Omental fat pad (tissue), 4 donors: Measurements from ENCODE around the gene SERPINA5. TPM values are rescaled to one million over a fixed set of nuclear protein-coding genes. Genes with fewer than 3 reads are reported as not detected.

ENCODE experiments used
- ATAC-seq: fragments of 150-250 bp; one replicate; pipeline ENCODE4 v1.9.1; 2016; ENCODE audit warnings: mild to moderate bottlenecking, moderate library complexity; ENCODE audit not compliant: low FRiP score
- DNase-seq: peaks from one replicate; pipeline ENCODE4 v3.0.0-alpha.2; 2019; ENCODE audit warnings: low spot score
- total RNA-seq, 4 donors: library from RNA; depleted of rRNA; stranded (reverse); fragments of >200 nt; gene quantifications; one replicate each; pipeline ENCODE4 v1.1.0, GENCODE V29; 2016
- TF ChIP-seq, protein P1 (sequence below), 3 donors: fragments of 450-650 bp; IDR thresholded peaks; one replicate each; pipeline ENCODE4 v1.5.1; 2016 to 2017; ENCODE audit warnings: antibody characterized with exemption in 3 of 3, mild to moderate bottlenecking in 3 of 3, moderate library complexity in 2 of 3

SERPINA5 gene, protein sequence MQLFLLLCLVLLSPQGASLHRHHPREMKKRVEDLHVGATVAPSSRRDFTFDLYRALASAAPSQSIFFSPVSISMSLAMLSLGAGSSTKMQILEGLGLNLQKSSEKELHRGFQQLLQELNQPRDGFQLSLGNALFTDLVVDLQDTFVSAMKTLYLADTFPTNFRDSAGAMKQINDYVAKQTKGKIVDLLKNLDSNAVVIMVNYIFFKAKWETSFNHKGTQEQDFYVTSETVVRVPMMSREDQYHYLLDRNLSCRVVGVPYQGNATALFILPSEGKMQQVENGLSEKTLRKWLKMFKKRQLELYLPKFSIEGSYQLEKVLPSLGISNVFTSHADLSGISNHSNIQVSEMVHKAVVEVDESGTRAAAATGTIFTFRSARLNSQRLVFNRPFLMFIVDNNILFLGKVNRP
- 1 to 10 TPM in 1 of 4 donors, under 1 TPM in 3; 0.24 to 4.3 (median 0.48) TPM for total RNA-seq

DNA sequence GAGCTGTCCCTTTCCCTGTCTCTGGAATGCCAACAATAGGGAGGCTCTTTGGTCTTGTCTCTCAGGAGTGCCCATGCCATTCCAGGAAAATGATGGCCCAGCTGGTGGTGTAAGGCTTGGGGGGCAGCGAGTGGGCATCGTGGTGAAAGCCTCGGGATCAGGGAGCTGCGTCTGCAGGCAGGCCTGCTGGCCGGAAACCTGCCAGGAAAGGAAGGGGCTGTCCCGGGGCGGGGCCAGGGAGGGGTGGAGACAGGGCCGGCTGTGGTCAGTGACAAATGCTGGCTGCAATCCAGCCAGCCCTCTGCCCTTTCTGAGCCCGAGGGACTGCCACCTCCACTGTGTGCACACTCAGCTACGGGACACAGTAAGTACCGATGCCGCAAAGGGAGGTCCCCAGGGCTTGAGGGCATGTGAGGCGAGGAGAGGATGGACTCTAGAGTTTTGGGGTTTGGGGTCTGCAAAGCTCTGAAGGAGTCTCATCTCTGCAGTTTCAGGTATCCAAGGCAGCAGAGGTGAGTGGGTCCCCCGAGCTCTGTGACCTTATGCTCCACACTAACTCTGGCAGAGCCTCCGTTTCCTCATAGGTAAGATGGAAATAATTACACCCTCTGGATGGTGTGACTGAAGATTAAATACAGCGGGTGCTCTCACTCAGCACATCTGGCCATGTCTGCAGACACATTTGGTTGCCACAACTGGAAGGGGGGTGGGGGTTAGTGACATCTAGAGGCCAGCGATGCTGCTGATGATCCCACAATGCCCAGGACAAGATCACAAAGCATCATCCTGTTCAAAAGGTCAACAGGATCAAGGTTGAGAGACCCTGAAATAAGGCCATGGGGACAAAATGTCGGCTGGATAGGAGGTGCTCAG, at the start of gene SERPINA5:
Gene SERPINA5, plus strand, starts transcription at position 300 of the 873 bp plus-strand sequence. CDS start 5,937 bp downstream, outside the sequence.
- no peak for DNase-seq
- TF ChIP-seq, protein P1, sequence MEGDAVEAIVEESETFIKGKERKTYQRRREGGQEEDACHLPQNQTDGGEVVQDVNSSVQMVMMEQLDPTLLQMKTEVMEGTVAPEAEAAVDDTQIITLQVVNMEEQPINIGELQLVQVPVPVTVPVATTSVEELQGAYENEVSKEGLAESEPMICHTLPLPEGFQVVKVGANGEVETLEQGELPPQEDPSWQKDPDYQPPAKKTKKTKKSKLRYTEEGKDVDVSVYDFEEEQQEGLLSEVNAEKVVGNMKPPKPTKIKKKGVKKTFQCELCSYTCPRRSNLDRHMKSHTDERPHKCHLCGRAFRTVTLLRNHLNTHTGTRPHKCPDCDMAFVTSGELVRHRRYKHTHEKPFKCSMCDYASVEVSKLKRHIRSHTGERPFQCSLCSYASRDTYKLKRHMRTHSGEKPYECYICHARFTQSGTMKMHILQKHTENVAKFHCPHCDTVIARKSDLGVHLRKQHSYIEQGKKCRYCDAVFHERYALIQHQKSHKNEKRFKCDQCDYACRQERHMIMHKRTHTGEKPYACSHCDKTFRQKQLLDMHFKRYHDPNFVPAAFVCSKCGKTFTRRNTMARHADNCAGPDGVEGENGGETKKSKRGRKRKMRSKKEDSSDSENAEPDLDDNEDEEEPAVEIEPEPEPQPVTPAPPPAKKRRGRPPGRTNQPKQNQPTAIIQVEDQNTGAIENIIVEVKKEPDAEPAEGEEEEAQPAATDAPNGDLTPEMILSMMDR (IDR thresholded peaks at IDR 0.05) = no peak

DNA sequence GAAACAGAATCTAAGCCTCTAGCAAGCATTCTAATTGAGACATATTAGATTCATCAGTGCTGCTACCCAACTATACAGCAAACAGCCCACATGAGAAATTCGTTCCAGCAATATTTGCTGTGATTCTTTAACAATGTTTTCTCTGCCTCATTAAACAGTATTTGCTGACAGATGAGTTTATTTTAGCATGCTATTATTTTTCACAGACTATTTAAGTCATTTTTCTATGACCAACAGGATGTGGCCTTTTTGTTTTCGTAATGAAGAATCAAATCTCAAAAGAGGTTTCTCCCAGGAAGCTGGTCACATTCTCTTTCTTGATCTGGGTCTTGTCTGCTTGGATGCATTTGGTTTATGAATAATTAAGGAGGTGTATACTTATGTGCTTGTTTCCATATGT, 48.8 kb upstream of the SERPINA5 start:
- no peak for DNase-seq
- TF ChIP-seq, protein P1 (IDR thresholded peaks at IDR 0.05) = no peak
- ATAC-seq = no peak

More for the DNA sequence above, at the start of gene SERPINA5:
- no peak for ATAC-seq

DNA sequence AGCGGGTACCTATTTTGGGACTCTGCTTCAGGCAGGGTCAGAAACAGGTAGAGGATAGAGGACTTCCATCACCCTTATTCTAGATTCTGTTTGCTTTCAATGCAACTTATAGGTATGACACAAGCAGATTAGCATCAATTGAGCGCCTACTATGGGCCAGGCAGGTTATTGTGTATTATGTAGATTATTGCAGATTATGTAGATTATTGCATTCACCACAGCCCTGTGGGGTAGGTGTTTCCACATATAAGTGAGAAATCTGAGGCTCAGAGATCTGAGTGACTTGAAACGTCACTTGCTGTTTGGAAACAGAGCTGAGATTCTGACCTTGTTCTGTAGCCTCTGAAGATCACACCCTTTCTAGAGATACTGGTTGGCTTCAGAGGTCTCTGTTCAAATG, 45.7 kb upstream of the SERPINA5 start:
- ATAC-seq (no peak), DNase-seq (no peak)
- TF ChIP-seq, protein P1 (IDR thresholded peaks at IDR 0.05) = no peak

DNA sequence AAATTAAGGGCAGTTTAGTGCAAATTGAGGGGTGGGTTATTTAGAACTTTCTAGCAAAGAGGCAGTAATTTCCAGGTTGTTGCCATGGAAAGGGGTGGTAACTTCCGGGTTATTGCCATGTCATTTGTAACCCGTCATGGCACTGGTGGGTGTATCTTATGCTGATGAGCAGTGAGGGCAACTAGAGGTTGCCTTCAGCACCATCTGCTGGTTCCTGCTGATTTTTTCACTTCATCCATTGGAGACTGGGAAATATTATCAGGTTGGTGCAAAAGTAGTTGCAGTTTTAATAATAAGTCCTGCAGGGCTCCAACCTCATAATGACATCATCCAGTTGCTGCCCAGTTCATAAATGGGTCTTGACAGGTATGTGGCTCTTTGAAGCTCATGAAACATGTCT, 44.4 kb upstream of the SERPINA5 start:
- TF ChIP-seq, protein P1 (IDR thresholded peaks at IDR 0.05) = no peak
- no peak for DNase-seq
- ATAC-seq = no peak

DNA sequence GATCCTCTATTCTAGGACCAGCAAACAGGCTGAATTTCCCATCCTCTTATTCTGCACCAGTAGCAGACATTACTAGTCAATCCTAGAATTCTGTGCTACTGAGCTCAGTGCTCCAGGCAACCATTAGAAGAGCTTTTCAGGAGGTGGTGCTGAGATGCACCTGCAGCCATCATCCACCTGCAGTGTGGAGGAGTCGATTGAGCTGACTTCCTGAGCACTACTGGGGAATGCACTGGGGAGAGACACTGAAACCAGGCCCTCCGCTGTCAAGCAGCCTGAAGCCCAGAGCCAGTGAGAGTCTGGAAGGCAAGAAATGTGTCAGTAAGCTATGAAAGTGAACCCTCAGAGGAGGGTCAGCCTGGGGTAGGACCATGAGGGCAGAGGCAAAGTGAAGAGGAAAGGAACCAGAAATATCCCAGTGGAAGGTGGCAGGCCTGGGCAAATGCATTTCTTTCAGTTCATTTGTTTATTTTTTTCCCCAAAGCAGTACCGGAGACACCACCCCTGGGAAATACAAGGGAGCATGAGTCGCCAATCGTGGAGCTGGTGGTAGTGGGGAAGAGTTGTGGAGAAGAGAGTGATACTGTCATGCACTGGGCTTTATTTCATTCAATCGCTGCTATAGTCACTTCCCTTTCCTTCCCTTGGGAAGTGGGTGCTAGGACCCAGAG, 43.0 kb upstream of the SERPINA5 start:
- DNase-seq = no peak
- TF ChIP-seq, protein P1 (IDR thresholded peaks at IDR 0.05) = no peak
- ATAC-seq = no peak

DNA sequence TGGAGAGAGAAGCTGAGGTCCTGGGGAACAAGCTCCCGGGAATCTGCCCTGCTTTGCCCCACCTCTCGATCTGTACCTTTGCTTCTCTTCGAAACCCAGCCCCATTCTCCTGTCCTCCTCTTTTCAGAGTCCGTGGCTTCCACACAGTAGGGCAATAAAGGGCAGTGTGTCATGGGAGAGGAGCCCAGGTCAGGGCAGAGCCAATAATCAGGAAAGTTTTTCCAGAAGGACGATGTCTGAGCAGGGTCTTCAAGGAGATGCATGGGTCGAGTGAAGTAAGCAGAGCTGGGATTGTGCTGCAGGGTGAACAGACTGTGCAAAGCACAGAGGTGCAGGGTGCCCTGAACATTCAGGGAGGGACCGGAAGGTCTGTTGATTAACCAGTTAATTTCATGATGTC, 42.0 kb upstream of the SERPINA5 start:
- ATAC-seq = no peak
- no peak for DNase-seq
- TF ChIP-seq, protein P1 (IDR thresholded peaks at IDR 0.05) = no peak
